Amniotic stem cell (primary cell): Measurements from ENCODE around the gene SLC5A11.
"Not testable (repeated sequence)": the region's sequence is repeated elsewhere in the genome, so short reads cannot be mapped to it uniquely, and the experiment has no call there.

ENCODE experiments used
- DNase-seq: peaks from one replicate; lab custom pipeline; 2025; lab: John Stamatoyannopoulos, UW

SLC5A11 gene

DNA sequence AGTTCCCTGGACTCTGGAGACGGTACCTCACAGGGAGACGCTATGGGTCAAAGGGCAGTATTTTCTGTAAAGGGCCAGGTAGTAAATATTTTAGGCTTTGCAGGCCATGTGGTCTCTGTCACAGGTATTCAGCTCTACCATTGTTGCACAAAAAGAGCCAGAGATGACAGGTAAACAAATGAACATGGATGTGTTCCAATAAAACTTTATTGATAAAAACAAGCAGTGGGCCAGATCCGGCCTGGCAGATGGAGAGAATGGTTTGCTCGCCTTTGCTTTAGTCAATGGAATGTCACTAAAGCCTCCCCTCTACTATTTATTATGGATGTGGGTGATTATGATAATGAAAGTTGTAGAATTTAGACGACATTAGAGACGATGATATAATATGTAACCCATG, 8.9 kb upstream of the SLC5A11 start:
- no peak for DNase-seq

DNA sequence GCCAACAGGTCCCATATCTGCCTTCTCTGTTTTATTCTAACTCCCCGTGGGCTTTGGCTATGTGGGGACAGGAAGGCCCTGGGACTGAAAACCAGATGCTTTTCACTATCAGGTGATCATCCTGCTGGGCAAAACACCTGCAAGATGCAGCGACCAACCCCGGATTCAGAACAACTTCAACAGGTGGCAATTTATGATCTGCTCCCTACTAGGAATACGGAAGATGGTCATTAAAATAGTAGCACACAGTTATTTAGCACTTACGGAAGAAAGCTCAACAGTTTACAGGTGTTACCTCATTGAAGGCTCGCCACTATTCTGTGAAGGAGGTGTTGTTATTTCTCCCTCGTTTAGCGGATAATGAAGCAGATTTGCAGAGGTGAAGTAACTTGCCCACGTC, 7.8 kb upstream of the SLC5A11 start:
- DNase-seq, result no peak

DNA sequence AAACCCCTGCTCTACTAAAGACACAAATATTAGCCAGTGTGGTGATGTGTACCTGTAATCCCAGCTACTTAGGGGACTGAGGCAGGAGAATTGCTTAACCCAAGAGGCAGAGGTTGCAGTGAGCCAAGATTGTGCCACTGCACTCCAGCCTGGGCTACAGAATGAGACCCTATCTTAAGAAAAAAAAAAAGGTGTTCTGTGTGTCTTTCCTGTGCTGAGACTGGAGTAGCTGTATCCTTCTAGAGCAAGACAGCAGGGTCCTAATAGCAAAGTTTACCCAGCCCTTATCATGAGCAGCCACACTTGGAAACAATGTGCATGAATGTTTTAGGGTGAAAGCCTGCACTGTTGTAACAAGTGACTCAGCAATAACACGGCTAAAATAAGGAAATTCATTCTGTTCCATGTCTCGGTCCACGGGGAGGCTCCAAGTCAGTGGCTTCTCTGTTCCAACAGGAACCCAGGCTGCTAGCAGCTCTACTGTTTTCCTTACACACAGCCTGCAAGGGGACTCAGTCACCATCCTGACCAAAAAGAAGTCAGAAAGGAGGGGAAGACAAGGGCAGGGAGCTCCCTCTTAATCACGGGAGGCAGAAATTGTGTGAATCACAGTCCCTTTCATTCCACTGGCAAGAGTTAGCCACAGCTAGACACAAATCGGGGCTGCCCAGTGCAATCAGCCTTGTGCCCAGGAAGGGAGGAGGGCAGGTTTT, 7.1 kb upstream of the SLC5A11 start:
- DNase-seq, result no peak

DNA sequence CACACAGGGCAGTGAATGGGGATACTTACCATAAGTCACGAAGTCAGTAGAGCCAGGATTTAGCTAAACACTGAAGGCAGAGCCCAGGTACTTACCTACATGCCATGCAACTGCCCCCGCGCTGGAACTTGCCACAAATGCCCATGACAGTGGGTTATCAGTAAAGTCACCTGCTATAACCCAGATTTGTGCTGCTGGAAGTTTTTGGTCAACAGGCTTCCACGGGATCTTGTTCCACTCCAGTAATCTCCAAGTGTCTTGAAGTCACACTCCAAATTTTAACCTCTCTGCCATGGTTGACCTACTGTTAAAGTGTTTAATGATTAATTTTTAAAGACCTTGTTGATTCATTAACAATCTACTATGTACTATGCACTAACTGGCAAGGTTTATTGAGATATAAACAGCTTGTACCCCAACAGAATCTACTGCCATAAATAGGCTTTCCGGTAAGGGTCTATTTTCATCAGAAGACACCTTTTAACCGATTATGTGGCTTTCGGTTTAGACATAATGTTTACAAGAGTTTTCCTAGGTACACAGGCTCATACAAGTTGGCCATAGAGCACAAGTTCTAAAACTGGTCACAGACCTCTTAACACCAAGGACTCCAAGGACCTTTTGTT, 6.3 kb upstream of the SLC5A11 start:
- no peak for DNase-seq

DNA sequence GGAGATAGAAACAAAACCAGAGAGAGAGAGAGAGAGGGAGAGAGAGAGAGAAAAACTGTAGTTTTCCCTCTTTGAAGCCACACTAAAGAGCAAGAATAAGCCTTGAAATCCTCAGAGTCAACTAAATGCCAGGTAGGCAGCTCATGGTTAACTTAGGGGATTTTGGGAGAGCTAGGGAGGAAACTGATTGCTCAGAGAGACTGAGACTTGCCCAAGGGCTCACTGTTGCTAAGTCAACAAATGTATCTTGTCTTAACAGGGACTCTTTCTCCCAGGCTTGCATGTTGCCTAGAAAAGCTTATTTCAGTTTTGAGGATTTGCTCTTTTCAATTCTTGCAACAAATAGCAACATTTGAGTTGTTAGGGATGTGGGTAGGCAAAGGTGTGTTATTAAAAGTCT, 4.5 kb upstream of the SLC5A11 start:
- DNase-seq, result no peak

DNA sequence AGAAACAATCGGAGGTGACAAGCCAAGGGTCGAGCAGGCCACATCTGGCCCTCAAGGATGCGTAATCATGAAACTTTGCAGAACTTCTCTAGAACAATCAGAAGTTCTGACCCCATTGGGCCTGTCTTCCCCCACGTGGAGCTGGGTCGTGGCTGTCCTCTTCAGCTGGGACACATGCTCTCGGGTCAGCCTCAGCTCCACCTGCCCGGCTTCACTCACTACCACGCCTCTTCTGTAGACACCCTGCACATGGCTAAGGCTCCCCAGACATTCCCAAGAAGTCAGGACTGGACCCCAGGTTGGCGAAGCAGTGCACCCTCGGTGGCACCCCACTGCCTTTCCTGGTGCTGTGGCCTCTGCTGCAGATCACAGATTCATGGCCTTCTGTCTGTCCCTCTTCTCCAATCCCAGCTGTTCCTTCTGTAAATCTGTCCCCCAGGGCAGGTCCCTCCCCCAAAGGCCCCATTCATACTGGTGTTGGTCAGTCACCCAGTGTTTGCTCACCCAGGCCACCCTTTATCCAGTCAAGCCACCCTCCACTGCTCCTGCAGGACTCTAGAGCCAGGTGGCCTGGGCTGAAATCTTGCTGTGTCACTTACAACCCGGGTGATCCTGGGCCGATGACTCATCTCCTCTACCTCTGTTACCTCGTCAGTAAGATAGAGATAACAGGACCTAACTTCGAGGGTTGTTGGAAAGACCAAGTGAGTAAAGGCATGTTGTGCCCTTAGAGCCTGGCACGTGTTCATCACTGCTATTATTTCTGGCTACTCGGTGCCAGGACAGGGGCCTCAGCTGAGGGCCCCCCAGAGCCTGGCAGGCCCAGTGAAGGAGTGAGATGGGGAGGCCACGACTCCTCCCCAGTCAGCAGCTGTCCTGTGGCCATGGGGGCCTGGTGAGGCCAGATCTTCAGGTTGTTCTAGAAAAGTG, 1.4 kb upstream of the SLC5A11 start:
- no peak for DNase-seq

DNA sequence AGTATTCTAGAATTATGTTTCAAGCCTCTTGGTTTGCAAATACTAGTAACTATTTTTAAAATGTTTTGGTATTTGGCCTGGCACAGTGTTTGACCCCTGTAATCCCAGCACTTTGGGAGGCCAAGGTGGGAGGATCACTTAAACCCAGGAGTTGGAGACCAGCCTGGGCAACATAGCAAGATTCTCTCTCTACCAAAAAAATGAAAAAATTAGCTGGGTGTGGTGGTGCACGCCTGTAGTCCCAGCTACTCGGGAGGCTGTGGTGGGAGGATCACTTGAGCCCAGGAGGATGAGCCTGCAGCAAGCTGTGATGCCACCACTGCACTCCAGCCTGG, 765 bp upstream of the SLC5A11 start:
- not testable (repeated sequence) for DNase-seq

DNA sequence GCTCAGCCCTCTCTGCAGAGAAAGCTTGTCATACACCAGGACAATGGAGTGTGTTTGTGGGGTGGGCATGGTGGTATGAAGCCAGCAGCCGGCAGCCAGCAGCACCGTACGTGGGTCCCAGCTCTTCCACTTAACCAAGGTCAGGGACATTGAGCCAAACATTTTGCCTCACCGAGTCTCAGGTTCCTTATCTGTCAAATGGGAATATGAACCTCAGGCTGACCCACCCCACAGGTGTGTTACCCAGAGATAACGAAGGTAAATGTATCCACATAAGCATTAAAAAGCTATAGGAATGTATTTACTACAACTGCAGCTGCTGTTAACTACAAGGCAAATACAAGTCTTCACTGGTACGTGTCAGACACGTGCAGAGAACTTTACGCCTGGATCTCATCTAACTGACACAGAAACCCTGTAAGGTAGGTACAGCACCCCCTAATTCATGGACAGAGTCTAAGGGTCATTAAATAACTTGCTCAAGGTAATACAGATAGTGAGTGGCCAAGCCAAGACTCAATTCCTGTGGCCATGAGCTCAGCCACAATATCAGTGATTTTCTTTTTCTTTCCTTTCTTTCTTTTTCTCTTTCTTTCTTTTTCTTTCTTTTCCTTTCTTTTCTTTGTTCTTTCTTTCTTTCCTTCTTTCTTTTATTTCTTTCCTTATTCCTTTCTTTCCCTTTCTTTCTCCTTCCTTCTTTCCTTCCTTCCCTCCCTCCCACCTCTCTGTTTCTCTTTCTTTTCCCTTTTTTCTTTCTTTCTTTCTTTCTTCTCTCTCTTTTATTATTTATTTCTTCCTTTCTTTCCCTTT, 990 bp downstream of the SLC5A11 start:
- no peak for DNase-seq

DNA sequence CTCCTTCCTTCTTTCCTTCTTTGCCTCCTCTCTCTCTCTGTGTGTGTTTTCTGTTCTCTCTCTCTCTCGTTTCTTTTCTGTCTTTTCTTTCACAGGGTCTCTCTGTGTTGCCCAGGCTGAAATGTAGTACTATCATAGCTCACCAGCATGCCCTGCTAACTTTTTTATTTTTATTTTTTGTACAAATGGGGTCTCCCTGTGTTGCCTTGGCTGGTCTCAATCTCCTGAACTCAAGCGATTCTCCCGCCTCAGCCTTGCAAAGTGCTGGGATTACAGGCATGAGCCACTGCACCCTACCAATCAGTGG, 1.5 kb downstream of the SLC5A11 start:
- DNase-seq, result no peak

DNA sequence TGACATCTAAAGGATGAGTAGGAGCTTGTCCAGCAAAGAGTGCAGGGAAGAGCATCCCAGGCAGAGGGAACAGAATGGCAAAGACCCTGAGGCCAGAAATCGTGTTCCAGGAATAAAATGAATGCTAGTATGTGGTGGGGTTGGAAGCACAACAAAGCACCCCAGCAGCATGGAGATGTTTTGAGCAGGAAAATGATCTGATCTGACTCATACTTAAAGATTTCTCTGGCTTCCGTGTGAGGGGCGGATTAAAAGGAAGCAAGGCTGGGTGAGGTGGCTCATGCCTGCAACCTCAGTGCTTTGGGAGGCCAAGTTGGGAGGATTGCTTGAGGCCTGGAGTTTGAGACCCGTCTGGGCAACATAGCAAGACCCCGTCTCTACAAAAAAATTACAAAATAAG, 2.3 kb downstream of the SLC5A11 start:
- DNase-seq, result peak; percentile 33

DNA sequence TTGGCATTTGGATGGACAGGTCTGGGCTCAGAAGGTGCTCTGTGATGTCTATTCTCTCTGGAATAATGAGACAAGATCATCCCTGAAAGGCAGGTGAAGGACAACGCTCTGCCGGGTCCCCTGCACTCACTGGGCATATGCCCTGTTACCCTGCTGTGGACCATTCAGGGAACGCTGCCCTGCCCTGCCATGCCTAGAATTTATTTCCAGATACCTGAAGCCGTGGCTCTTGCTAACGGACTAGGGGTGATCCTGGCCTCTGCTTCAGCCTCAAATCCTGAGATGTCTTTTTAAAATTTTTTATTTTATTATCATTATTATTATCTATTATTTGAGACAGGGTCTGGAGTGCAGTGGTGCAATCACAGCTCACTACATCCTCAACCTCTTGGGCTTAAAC, 3.9 kb downstream of the SLC5A11 start:
- no peak for DNase-seq

DNA sequence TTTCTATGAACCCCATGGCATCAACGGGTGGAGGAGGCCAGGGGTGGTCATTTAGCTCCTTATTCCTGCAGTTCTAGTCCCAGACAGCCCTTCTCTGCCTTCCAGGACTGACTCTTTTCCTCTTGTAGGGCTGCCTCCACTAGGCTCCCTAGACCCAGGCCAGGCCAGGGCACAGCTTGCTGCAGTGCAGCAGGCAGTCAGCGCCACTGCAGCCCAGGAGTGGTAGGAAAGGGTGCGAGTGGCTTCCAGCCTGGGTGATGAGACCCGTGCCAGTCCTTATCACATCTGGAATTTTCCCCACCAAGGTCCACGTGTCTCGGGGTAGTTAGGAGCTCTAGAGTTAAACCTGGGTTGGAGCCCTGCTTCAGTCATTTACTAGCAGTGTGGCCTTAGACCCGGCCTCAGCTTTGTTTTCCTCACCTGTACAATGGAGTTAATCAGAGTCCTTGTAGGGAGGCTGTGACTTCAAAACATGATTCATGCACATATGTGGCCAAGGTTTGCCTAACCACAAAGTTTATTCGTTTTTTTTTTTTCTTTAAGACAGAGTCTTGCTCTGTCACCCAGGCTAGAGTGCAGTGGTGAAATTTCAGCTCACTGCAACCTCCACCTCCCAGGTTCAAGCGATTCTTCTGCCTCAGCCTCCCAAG, 4.7 kb downstream of the SLC5A11 start:
- no peak for DNase-seq

DNA sequence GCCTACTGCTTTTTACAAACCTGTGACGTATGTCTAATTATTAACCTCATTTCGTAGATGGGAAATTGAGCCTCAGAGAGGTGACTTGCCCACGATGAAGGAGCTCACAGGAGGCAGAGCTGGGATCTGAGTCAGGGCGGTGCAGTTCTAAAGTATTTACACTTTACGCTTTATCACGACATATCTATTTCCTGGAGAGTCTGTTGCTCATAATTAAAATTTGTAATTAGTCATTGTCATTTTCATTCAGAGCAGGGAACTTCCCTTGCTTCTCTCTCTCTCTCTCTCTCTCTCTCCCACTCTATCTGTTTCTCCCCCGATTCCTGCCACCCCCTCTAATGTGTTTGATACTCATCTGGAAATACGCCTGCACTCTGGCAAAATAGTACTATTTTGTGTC, 5.9 kb downstream of the SLC5A11 start:
- no peak for DNase-seq

DNA sequence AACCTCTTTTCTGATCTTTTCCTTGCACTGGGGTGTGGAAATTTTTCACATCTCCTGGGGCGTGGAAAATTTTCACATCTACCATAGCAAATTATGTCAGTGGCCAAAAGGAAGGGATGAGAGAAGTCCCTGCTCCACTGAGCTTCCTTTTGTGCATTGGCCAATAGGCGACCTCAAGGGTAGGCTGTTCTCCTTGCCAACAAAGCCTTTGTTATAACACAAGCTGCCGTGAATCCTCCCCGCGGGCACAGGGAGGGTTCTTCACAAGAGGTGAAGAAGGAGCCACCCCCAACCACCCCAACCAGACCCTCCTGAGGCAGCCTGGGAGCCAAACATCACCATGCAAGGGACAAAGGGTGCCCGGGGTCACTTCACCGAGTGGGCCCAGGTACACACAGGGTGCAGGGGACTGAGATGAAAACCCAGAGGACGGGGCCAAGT, 6.5 kb downstream of the SLC5A11 start:
- no peak for DNase-seq

DNA sequence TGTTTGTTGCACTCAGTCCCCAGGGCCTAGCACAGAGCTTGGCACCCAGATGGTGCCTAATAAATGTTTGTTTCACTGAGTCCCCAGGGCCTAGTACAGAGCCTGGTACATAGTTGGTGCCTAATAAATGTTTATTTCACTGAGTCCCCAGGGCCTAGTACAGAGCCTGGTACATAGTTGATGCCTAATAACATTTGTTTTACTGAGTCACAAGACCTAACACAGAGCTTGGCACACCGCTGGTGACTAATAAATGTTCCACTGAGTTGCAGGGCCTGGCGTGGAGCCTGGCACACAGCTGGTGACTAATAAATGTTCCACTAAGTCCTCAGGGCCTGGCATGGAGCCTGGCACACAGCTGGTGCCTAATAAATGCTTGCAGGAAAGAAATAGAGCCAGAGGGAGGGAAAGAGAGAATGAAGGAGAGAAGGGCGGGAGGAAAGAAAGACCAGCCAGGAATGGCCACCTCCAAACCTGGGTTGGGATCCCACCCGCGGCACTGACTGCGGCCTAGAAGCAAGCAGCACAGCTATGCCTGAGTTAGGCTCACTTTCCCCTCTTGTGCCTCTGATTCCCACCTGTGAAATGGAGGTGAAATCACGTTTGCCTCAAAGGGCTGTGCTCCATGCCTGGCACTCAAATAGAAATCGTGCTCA, 7.5 kb downstream of the SLC5A11 start:
- no peak for DNase-seq

DNA sequence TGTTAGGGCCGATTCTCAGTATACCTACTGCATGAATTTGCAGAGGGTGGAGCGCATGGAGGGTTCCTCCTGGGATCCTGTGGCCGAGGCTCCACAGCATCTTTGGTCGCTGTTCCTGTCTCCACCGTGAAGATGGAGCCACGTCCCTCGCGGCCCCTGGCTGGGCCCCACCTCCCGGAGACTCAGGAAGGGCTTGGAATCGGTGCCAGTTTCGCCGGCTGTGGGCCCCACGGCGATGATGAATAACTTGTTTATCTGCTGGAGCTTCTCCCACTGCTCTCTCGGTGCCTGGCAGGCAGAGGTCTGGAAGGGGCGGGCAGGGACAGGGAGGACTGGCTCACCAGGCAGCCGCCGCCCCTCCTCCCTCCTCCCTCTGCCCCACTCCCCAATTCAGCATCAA, 8.1 kb downstream of the SLC5A11 start:
- no peak for DNase-seq

DNA sequence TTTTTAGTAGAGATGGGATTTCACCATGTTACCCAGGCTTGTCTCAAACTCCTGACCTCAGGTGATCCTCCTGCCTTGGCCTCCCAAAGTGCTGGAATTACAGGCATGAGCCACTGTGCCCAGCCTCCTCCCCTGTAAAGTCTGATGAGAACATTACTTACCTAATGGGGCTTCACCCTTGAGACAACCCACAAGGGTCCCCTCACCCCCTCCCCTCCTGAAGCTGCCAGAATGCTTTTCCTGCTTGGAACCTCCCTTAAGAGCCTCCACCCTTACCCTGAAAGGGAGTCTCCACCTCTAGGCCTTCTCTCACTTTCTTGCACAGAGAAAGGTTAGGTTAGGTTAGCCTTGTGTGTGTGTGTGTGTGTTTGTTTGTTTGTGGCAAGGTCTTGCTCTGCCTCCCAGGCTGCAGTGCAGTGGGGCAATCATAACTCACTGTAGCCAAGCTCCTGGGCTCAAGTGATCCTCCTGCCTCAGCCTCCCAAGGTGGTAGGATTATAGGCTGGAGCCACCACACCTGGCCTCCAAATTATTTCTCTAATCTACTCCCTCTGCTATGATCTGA, 8.9 kb downstream of the SLC5A11 start:
- no peak for DNase-seq

DNA sequence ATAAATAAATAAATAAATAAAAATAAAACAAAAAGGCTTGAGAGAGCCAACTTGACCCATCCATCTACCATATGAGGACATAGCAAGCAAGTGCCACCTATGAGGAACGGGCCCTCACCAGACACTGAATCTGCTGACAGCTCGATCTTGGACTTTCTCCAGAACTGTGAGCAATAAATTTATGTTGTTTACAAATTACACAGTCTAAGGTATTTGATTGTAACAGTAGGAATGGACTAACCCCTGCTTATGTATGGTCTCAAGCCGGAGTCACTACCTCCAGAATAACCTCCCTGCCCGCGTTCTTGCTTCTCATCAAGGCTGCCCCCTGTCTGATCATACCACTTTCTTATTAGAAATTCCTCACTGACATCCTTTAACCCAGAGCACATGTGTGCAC, 9.9 kb downstream of the SLC5A11 start:
- DNase-seq, result no peak

DNA sequence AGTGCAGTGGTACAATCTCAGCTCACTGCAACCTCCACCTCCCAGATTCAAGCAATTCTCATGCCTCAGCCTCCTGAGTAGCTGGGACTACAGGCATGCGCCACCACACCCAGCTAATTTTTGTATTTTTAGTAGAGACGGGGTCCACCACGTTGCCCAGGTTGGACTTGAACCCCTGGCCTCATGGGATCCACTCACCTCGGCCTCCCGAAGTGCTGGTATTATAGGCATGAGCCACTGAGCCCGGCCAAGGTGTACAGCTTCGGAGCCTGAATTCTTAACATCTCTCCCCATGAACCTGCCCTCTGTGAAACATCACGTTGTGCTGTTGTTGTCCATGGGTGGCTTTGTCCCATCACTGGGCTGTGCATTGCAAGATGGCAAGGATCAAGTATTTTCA, 11.1 kb downstream of the SLC5A11 start:
- not testable (repeated sequence) for DNase-seq

DNA sequence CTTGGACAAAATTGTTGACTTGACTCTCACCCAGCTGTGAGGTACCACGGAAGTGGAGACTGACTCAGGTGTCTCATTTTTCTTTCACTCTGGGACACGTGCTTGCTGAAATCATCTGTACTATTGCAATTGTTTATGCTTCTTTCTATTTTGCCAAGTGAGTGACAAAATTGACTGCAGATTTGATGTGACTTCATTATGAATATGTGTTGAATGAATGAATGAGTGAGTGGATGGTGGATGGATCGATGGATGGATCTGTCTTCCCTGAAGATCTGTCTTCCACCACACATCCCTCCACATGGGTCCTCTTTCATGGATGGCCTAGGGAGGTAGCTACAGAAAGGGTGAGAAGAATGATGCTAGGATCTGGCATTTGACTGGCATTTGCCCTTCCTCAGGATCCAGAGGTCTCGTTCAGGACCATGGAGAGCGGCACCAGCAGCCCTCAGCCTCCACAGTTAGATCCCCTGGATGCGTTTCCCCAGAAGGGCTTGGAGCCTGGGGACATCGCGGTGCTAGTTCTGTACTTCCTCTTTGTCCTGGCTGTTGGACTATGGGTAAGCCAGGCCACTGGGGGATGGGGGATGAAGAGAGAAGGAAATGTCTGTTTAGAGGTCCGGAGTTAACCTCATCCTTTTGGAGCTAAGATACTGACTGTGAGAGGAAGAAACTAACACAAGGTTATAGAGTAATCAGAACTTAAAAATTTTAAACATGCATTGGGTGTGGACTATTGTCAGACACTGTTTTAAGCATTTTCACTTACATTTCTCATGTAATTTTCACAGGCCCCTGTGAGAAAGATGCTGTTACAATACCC, 12.7 kb downstream of the SLC5A11 start:
- DNase-seq, result no peak
